H1 (cell line): ENCODE data around the gene ADAMTSL2. TPM values are rescaled to one million over a fixed set of nuclear protein-coding genes. Genes with fewer than 3 reads are reported as not detected.

ENCODE experiments used
- CTCF ChIA-PET: fragments of 300-600 bp; sonication (Branson Sonifier 250); formaldehyde crosslinking; loops from one replicate; lab custom pipeline; 2021; ENCODE audit not compliant: partially characterized antibody; lab: Charles Lee
- POLR2A ChIA-PET: fragments of 300-600 bp; sonication (Branson Sonifier 250); formaldehyde crosslinking; loops from one replicate; lab custom pipeline; 2021; ENCODE audit warnings: inconsistent platforms; ENCODE audit not compliant: partially characterized antibody; lab: Charles Lee
- DNase-seq, 2 experiments: peaks; one replicate each; pipeline versions ENCODE4 v3.0.0 to v3.0.0-alpha.2; 2010 to 2022; ENCODE audit warnings: low spot score in 2 of 2, low read depth in 1 of 2, mixed read lengths in 1 of 2
- FAIRE-seq: peaks from 2 replicates; lab custom pipeline; 2011; peaks lifted over from hg19 to GRCh38; lab: Jason Lieb, UNC
- H2AFZ ChIP-seq: 2 replicates; pipeline ENCODE4 v1.8.1; 2012; ENCODE audit warnings: low read length, inconsistent platforms
- H2AK5ac ChIP-seq: 2 replicates; pipeline ENCODE4 v1.6.1; 2013; ENCODE audit warnings: low read depth, low read length
- H2BK120ac ChIP-seq: replicated peaks from 2 replicates; pipeline ENCODE3; 2013; ENCODE audit warnings: low read depth, low read length, inconsistent platforms
- H2BK12ac ChIP-seq: 2 replicates; pipeline ENCODE4 v1.6.1; 2013; ENCODE audit warnings: low read depth, low read length
- H2BK15ac ChIP-seq: 2 replicates; pipeline ENCODE4 v1.6.1; 2013; ENCODE audit warnings: low read length
- H2BK20ac ChIP-seq: 2 replicates; pipeline ENCODE4 v1.6.1; 2013; ENCODE audit warnings: low read length
- H2BK5ac ChIP-seq: 2 replicates; pipeline ENCODE4 v1.6.1; 2013; ENCODE audit warnings: low read depth, low read length
- H3K14ac ChIP-seq: 2 replicates; pipeline ENCODE4 v1.6.1; 2013; ENCODE audit warnings: inconsistent platforms; ENCODE audit not compliant: insufficient read length
- H3K18ac ChIP-seq: 2 replicates; pipeline ENCODE4 v1.6.1; 2013; ENCODE audit warnings: low read length; ENCODE audit errors: extremely low read depth
- H3K23ac ChIP-seq: 2 replicates; pipeline ENCODE4 v1.6.1; 2013; ENCODE audit warnings: inconsistent platforms; ENCODE audit not compliant: insufficient read length
- H3K23me2 ChIP-seq: 2 replicates; pipeline ENCODE4 v1.6.1; 2013; ENCODE audit warnings: low read depth, low read length
- H3K27ac ChIP-seq: 2 replicates; pipeline ENCODE4 v1.6.1; 2011; ENCODE audit warnings: low read depth, low read length, inconsistent platforms
- H3K27me3 ChIP-seq, 4 experiments: replicated peaks in 1 of 4; 1 replicate in 1 of 4; 2 replicates in 3 of 4; pipeline versions ENCODE4 v1.6.1 to v1.8.1; 2011 to 2013; ENCODE audit warnings: low read length in 3 of 4, mild to moderate bottlenecking in 3 of 4, inconsistent platforms in 2 of 4, mixed read lengths in 2 of 4, moderate library complexity in 1 of 4; ENCODE audit not compliant: control insufficient read depth in 3 of 4, insufficient read depth in 3 of 4; ENCODE audit errors: extremely low read depth in 1 of 4
- H3K36me3 ChIP-seq, 4 experiments: 2 replicates each; pipeline versions ENCODE4 v1.6.1 to v1.8.1; 2011 to 2013; ENCODE audit warnings: mild to moderate bottlenecking in 4 of 4, low read length in 3 of 4, moderate library complexity in 2 of 4, control low read depth in 1 of 4, inconsistent platforms in 1 of 4; ENCODE audit not compliant: insufficient read depth in 4 of 4, control insufficient read depth in 2 of 4
- H3K4ac ChIP-seq: replicated peaks from 2 replicates; pipeline ENCODE3; 2013; ENCODE audit warnings: low read length, low read depth, mixed read lengths, inconsistent platforms; ENCODE audit not compliant: insufficient read length
- H3K4me1 ChIP-seq, 4 experiments: replicated peaks in 1 of 4; 1 replicate in 1 of 4; 2 replicates in 3 of 4; pipeline versions ENCODE4 v1.6.1 to v1.8.1; 2011 to 2013; ENCODE audit warnings: low read length in 3 of 4, inconsistent platforms in 2 of 4, mixed read lengths in 1 of 4; ENCODE audit not compliant: insufficient read depth in 4 of 4, control insufficient read depth in 3 of 4
- H3K4me2 ChIP-seq, 2 experiments: 2 replicates each; pipeline versions ENCODE4 v1.6.1 to v1.8.1; 2011 to 2013; ENCODE audit warnings: low read depth in 2 of 2, low read length in 2 of 2, control low read depth in 1 of 2, inconsistent platforms in 1 of 2, mild to moderate bottlenecking in 1 of 2; ENCODE audit not compliant: insufficient read depth in 1 of 2
- H3K4me3 ChIP-seq, 4 experiments: fragments of 200-600, 300-600 bp in 1 of 4; sonication (generic), shearing (Covaris generic), sonication (Bioruptor Twin) in 1 of 4; 2 replicates each; pipeline versions ENCODE4 v1.5.1 to v1.8.1; 2011 to 2016; ENCODE audit warnings: low read length in 4 of 4, low read depth in 3 of 4, control low read depth in 2 of 4, inconsistent platforms in 2 of 4, mild to moderate bottlenecking in 2 of 4, mixed read lengths in 1 of 4, moderate library complexity in 1 of 4; ENCODE audit not compliant: insufficient read depth in 2 of 4; ENCODE audit errors: extremely low read depth in 1 of 4
- H3K56ac ChIP-seq: replicated peaks from 2 replicates; pipeline ENCODE3; 2013; ENCODE audit warnings: low read depth, mild to moderate bottlenecking, mixed read lengths, low read length, inconsistent platforms; ENCODE audit not compliant: insufficient read length
- H3K79me1 ChIP-seq: 2 replicates; pipeline ENCODE4 v1.6.1; 2013; ENCODE audit warnings: low read depth, low read length, control low read depth
- H3K79me2 ChIP-seq, 2 experiments: 2 replicates each; pipeline versions ENCODE4 v1.6.1 to v1.8.1; 2012 to 2013; ENCODE audit warnings: low read length in 2 of 2, mild to moderate bottlenecking in 2 of 2, inconsistent platforms in 1 of 2; ENCODE audit not compliant: insufficient read depth in 2 of 2, control insufficient read depth in 1 of 2
- H3K9ac ChIP-seq, 4 experiments: replicated peaks in 1 of 4; 1 replicate in 1 of 4; 2 replicates in 3 of 4; pipeline versions ENCODE4 v1.6.1 to v1.8.1; 2011 to 2013; ENCODE audit warnings: low read depth in 3 of 4, low read length in 3 of 4, control low read depth in 2 of 4, mild to moderate bottlenecking in 2 of 4, moderate library complexity in 2 of 4, inconsistent platforms in 1 of 4; ENCODE audit errors: extremely low read depth in 1 of 4
- H3K9me3 ChIP-seq, 2 experiments: 2 replicates each; pipeline versions ENCODE4 v1.6.1 to v1.8.1; 2012 to 2013; ENCODE audit warnings: mild to moderate bottlenecking in 2 of 2, moderate library complexity in 2 of 2, control low read depth in 1 of 2, inconsistent platforms in 1 of 2, low read depth in 1 of 2, low read length in 1 of 2, mixed read lengths in 1 of 2; ENCODE audit not compliant: insufficient read depth in 2 of 2
- H4K20me1 ChIP-seq, 2 experiments: replicated peaks in 1 of 2; 2 replicates each; pipeline versions ENCODE3 to v1.8.1; 2011 to 2013; ENCODE audit warnings: inconsistent platforms in 2 of 2, low read length in 2 of 2, mild to moderate bottlenecking in 1 of 2; ENCODE audit not compliant: insufficient read depth in 2 of 2, control insufficient read depth in 1 of 2
- H4K5ac ChIP-seq: 2 replicates; pipeline ENCODE4 v1.6.1; 2013; ENCODE audit warnings: low read length, low read depth, mixed read lengths, inconsistent platforms; ENCODE audit not compliant: insufficient read length
- H4K8ac ChIP-seq: 2 replicates; pipeline ENCODE4 v1.8.0; 2013; ENCODE audit warnings: mild to moderate bottlenecking, moderate library complexity, low read length, inconsistent platforms; ENCODE audit not compliant: insufficient read depth; ENCODE audit errors: extremely low read depth
- H4K91ac ChIP-seq: replicated peaks from 2 replicates; pipeline ENCODE3; 2013; ENCODE audit warnings: low read length, mixed read lengths, inconsistent platforms; ENCODE audit not compliant: insufficient read length
- ASH2L ChIP-seq: fragments of 200-600, 300-600 bp; sonication (generic); IDR thresholded peaks from one replicate; pipeline ENCODE4 v1.7.1; 2017; ENCODE audit warnings: low read length
- BACH1 ChIP-seq: IDR thresholded peaks from 2 replicates; pipeline ENCODE4 v1.6.1; 2012; ENCODE audit warnings: low read length, improper control_type of control experiment
- NRF1 ChIP-seq: IDR thresholded peaks from 2 replicates; pipeline ENCODE4 v1.6.1; 2011; ENCODE audit warnings: mild to moderate bottlenecking, low read depth, low read length, improper control_type of control experiment
- POU5F1 ChIP-seq: IDR thresholded peaks from 2 replicates; pipeline ENCODE4 v1.6.1; 2011; ENCODE audit warnings: low read depth, mild to moderate bottlenecking, low read length, moderate library complexity
- RBBP5 ChIP-seq: IDR thresholded peaks from 2 replicates; pipeline ENCODE4 v1.7.1; 2012; ENCODE audit warnings: low read depth, mild to moderate bottlenecking, inconsistent platforms, low read length, moderate library complexity, borderline replicate concordance
- ZNF274 ChIP-seq: IDR thresholded peaks from 2 replicates; pipeline ENCODE4 v1.7.0; 2012; ENCODE audit warnings: low read length, borderline replicate concordance; ENCODE audit errors: extremely low read depth
- WGBS, 2 experiments: shearing (Covaris generic) in 1 of 2; methylation state at CpG; one replicate each; pipeline versions ENCODE4 v1.1.6 to v1.1.7; 2013 to 2015; ENCODE audit warnings: low lambda C conversion rate in 2 of 2, mixed read lengths in 2 of 2, inconsistent platforms in 1 of 2, low coverage in 1 of 2, missing lambda C conversion rate in 1 of 2; ENCODE audit not compliant: insufficient replicate concordance in 2 of 2, insufficient coverage in 1 of 2, insufficient read length in 1 of 2; ENCODE audit errors: extremely low coverage in 1 of 2, missing lambda C conversion rate in 1 of 2; 5-methylcytosine and 5-hydroxymethylcytosine counted together
- polyA plus RNA-seq, 7 experiments: library from polyadenylated mRNA; depleted of rRNA in 3 of 7; stranded (reverse) in 5 of 7; unstranded in 2 of 7; fragments of >200 nt in 5 of 7; fragments of 200-250 nt in 2 of 7; gene quantifications; 1 replicate in 5 of 7; 2 replicates in 1 of 7; 4 replicates in 1 of 7; pipeline versions ENCODE4 v1.2.1 to v1.2.3, GENCODE V29; 2011 to 2013; ENCODE audit warnings: missing spikeins in 2 of 7, mixed read lengths in 2 of 7
- total RNA-seq: library from RNA; stranded (reverse); fragmentation: NEBNext Ultra II Directional; extraction: Animal tissue kit (Norgen Biotek cat#: 25700); gene quantifications from 2 replicates; pipeline ENCODE4 v1.2.1, GENCODE V29; 2021

ADAMTSL2 gene
- total and polyA plus RNA-seq, 2 of the 8 experiments (the other 6 are each of a cell fraction or from before 2014, with no cell fraction given) = 0.74 to 0.76 TPM

GRCh38 chr9:133492061-133493021, 42.2 kb upstream of the ADAMTSL2 start:
- Histone ChIP-seq H2BK15ac (no peak overlapping the region), H2BK20ac (no peak overlapping the region), H3K56ac (no peak overlapping the region), H3K79me2 (no peaks in the 10 kb centered on the region), H3K4ac (no peak overlapping the region), H2AK5ac (no peak overlapping the region), H2BK5ac (no peak overlapping the region), H2BK120ac (no peak overlapping the region), H4K8ac (no peak overlapping the region; the same call in 1 of the 2 replicates), H4K20me1 (peaks cover 0 to 8% of the 10 kb centered on the region in 2 experiments), H3K9ac (no peak overlapping the region), H2BK12ac (no peak overlapping the region), H2AFZ (no peak overlapping the region), H4K91ac (peak overlapping the region; percentile 74), H3K4me2 (no peak overlapping the region), H3K23me2 (peaks cover 9% of the 10 kb centered on the region), H3K4me3 (no peak overlapping the region), H3K18ac (no peak overlapping the region; the same call in 1 of the 2 replicates), H3K79me1 (peaks cover 2% of the 10 kb centered on the region; the same call in 1 of the 2 replicates), H3K23ac (no peak overlapping the region), H3K27ac (no peak overlapping the region), H4K5ac (no peak overlapping the region), H3K36me3 (peaks cover 0 to 3% (median 0%) of the 10 kb centered on the region in 4 experiments; a peak in 1 of 8 replicates), H3K9me3 (peaks cover 0 to 2% of the 10 kb centered on the region in 2 experiments; a peak in 1 of 4 replicates), H3K4me1 (no peaks in the 10 kb centered on the region; a peak in 1 of 7 replicates), H3K14ac (no peak overlapping the region), H3K27me3 (no peaks in the 10 kb centered on the region)
- FAIRE-seq (no peak), DNase-seq (no peak)
- 90% methylated on average over 27 of the region's 33 CpGs; no CpG with 5 or more reads in 1 of the 2 experiments for WGBS, 2 experiments
- ChIA-PET CTCF (interaction anchor here (0.9 to 2.7 kb wide), 2 partner anchors 23 to 235 kb away, joined by 3 to 7 read pairs; no protein-coding TSS in a partner anchor), POLR2A (interaction anchor here (1.5 kb wide), 1 partner anchor 136 kb away, joined by 3 read pairs; the partner anchor contains the start of genes SURF1 and SURF2)
- TF ChIP-seq POU5F1 (no peak), NRF1 (no peak), BACH1 (no peak), ASH2L (no peak), ZNF274 (no peak), RBBP5 (no peak)
